ENCODE results near the gene EPB42. TPM values are rescaled to one million over a fixed set of nuclear protein-coding genes. Genes with fewer than 3 reads are reported as not detected.

Gene EPB42
- total and polyA plus RNA-seq, 8 donors: 1.3 TPM; not detected in 7

DNA sequence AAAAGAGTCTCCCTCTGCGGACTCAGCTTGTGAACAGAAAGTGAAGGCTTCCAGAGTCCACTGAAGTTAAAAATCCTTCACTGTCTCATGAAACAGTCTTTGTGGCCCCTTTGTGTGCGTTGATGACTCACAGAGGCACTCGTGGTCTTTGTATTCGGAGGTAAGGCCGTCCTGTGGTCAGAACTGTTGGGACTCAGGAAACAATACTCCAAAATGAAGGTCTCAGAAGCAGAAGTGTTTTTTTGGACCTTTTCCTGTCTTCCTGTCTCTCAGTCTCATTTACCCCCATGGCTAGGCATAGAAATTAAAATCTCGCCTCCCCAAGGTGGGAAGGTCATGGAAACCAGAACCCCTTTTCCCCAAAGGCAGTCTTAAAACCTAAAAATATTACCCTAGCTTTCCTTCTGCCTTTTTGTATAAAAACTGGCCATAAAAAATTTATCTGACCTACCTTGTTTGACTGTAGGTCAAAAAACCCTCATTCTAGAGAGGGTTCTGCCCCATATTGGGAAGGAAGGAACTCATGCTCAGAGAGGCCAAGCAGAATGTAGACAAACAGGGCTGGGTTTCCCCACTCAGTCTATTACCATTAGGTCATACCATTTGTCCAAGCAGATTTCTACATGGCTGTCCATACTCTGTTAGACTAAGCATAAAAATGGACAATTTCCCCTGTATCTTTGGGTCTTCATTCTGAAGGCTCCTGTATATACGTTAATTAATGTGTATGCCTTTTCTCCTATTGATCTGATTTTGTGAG, 19.1 kb upstream of the EPB42 start:
- Histone ChIP-seq H3K27ac (no peak overlapping the region), H3K4me1 (no peaks in the 10 kb centered on the region)
- intact Hi-C loops (cut with DNase I; ENCODE audit: low total_unique reads): no loop called here

GRCh38 chr15:43238671-43239131, 17.9 kb upstream of the EPB42 start:
- TF ChIP-seq POLR2AphosphoS5 (IDR thresholded peaks at IDR 0.05) (no peak), EP300 (IDR thresholded peaks at IDR 0.05) (no peak), POLR2A (IDR thresholded peaks at IDR 0.05) (no peak), CTCF (IDR thresholded peaks at IDR 0.05) (no peak)
- Histone ChIP-seq H3K4me3 (no peak overlapping the region), H3K9me3 (no peaks in the 10 kb centered on the region), H3K27ac (no peak overlapping the region), H3K27me3 (peaks cover 0 to 22% (median 0%) of the 10 kb centered on the region in 3 donors), H3K36me3 (no peaks in the 10 kb centered on the region), H3K4me1 (no peaks in the 10 kb centered on the region)
- DNase-seq: peak in 1 of 2 donors; percentile 6
- intact Hi-C loops (cut with DNase I; ENCODE audit: low total_unique reads): no loop called here
- WGBS, 5 donors: 69 to 85% (median 70%) methylated on average over 8 to 10 of the region's 10 CpGs

More for the DNA sequence above, 19.1 kb upstream of the EPB42 start:
- Histone ChIP-seq H3K36me3 (no peaks in the 10 kb centered on the region), H3K4me3 (no peak overlapping the region), H3K27me3 (peaks cover 0 to 21% (median 0%) of the 10 kb centered on the region in 3 donors), H3K9me3 (no peaks in the 10 kb centered on the region)
- no peak for TF ChIP-seq POLR2AphosphoS5 (IDR thresholded peaks at IDR 0.05)
- TF ChIP-seq EP300 (IDR thresholded peaks at IDR 0.05): no peak
- no peak for TF ChIP-seq CTCF (IDR thresholded peaks at IDR 0.05)
- no peak for TF ChIP-seq POLR2A (IDR thresholded peaks at IDR 0.05)
- no peak for DNase-seq
- 65 to 72% (median 68%) methylated on average over 7 of the region's 7 CpGs for WGBS, 5 donors

DNA sequence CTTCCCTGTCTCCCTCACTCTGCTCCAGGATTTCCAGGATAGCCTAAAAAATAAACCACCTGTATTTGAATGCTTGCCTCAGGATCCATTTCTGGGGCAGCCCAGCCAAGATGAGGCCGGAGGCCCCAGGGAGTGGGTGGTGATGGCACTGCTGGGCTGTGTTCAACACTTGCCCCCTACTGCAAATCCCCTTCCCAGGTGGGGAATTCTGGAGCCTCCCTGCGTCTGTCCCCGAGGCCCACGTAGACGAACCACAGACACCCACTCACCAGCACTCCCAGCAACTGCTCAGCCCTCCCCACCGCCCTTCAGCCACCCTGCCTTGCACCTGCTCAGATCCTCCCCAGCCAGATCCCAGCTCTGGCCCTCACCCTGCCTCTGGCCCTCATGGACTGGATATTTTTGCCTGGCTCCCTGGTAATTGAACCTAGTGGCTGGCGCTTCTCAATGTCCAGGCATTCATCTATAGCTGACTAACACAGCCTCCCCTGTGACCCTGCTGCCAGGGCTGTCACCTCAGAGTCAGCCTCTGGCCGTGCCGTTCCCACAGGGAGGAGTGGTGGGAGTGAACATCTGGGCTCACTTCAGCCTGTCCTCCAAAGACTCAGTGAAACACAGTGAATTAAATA, 17.1 kb upstream of the EPB42 start:
- 74 to 84% (median 76%) methylated on average over 9 of the region's 9 CpGs for WGBS, 5 donors

More for the DNA sequence above, 17.1 kb upstream of the EPB42 start:
- TF ChIP-seq POLR2AphosphoS5 (IDR thresholded peaks at IDR 0.05) (no peak), POLR2A (IDR thresholded peaks at IDR 0.05) (no peak), CTCF (IDR thresholded peaks at IDR 0.05) (no peak), EP300 (IDR thresholded peaks at IDR 0.05) (no peak)
- DNase-seq: no peak
- Histone ChIP-seq H3K27me3 (peaks cover 0 to 20% (median 0%) of the 10 kb centered on the region in 3 donors), H3K36me3 (no peaks in the 10 kb centered on the region), H3K4me3 (no peak overlapping the region), H3K27ac (no peak overlapping the region), H3K9me3 (no peaks in the 10 kb centered on the region), H3K4me1 (no peaks in the 10 kb centered on the region)
- intact Hi-C loops (cut with DNase I; ENCODE audit: low total_unique reads): no loop called here

Measured in stomach (tissue), 9 donors.